K562 (cell line): ENCODE measurements around the gene MED15. TPM values are rescaled to one million over a fixed set of nuclear protein-coding genes. Genes with fewer than 3 reads are reported as not detected.

Experiments
- ATAC-seq: fragments of 200-7000 bp; cut with Tn5 transposase; 3 replicates; pipeline ENCODE4 v1.9.1; 2020; ENCODE audit warnings: moderate library complexity
- BruUV-seq: library from RNA; stranded (reverse); fragments of 400-500 nt; replicated peaks from 2 replicates; lab custom pipeline; 2021; lab: Mats Ljungman, UMichigan
- CTCF ChIA-PET: fragments of 300-600 bp; formaldehyde crosslinking; extraction: SDS; loops from one replicate; lab custom pipeline; 2021; ENCODE audit warnings: low intra/inter-chr PET ratio; lab: Yijun Ruan, JAX
- POLR2A ChIA-PET: fragments of 300-600, 350-650 bp; sonication (Branson Sonifier 250); formaldehyde crosslinking; extraction: SDS; loops from one replicate; lab custom pipeline; 2021; ENCODE audit warnings: antibody characterized with exemption, inconsistent platforms; lab: Yijun Ruan, JAX
- DNase-seq, 4 experiments: peaks; one replicate each; pipeline versions ENCODE4 v3.0.0 to v3.0.0-alpha.2; 2011 to 2018; ENCODE audit warnings: low spot score in 3 of 4, mixed read lengths in 3 of 4; ENCODE audit errors: extremely low read depth in 1 of 4
- FAIRE-seq: peaks from 2 replicates; lab custom pipeline; 2011; peaks lifted over from hg19 to GRCh38; lab: Jason Lieb, UNC
- H2AFZ ChIP-seq: 2 replicates; pipeline ENCODE4 v1.6.0; 2011; ENCODE audit warnings: low read depth, low read length, control low read depth, inconsistent platforms
- H3K27ac ChIP-seq: fragments of 200-600 bp; 3 replicates; pipeline ENCODE4 v1.8.0; 2011; ENCODE audit warnings: low read depth, mild to moderate bottlenecking, control low read depth, inconsistent platforms, low read length, moderate library complexity, mixed read lengths; ENCODE audit errors: extremely low read depth
- H3K27me3 ChIP-seq, 2 experiments: fragments of 300-600 bp in 1 of 2; 2 replicates in 1 of 2; 3 replicates in 1 of 2; pipeline versions ENCODE4 v1.6.0 to v1.8.0; 2011; ENCODE audit warnings: inconsistent platforms in 2 of 2, low read length in 2 of 2, mild to moderate bottlenecking in 1 of 2, mixed read lengths in 1 of 2, moderate library complexity in 1 of 2; ENCODE audit not compliant: control insufficient read depth in 2 of 2, insufficient read depth in 2 of 2
- H3K36me3 ChIP-seq: fragments of 300-600 bp; 3 replicates; pipeline ENCODE4 v1.8.0; 2011; ENCODE audit warnings: mild to moderate bottlenecking, low read length, inconsistent platforms; ENCODE audit not compliant: control insufficient read depth, insufficient read depth
- H3K4me1 ChIP-seq, 2 experiments: fragments of 200-600 bp in 1 of 2; replicated peaks in 1 of 2; 2 replicates in 1 of 2; 3 replicates in 1 of 2; pipeline versions ENCODE4 v1.5.1 to v1.8.0; 2011; ENCODE audit warnings: inconsistent platforms in 2 of 2, low read length in 2 of 2, mild to moderate bottlenecking in 1 of 2, mixed read lengths in 1 of 2, moderate library complexity in 1 of 2; ENCODE audit not compliant: control insufficient read depth in 2 of 2, insufficient read depth in 2 of 2
- H3K4me2 ChIP-seq: 2 replicates; pipeline ENCODE4 v1.6.1; 2011; ENCODE audit warnings: low read length, control low read depth, inconsistent platforms, mixed read lengths; ENCODE audit not compliant: insufficient read depth
- H3K4me3 ChIP-seq: fragments of 200-600 bp; sonication (generic), shearing (Covaris generic); 2 replicates; pipeline ENCODE4 v1.5.1; 2016; ENCODE audit warnings: control low read depth, inconsistent platforms
- H3K79me2 ChIP-seq: fragments of 200-600 bp; 3 replicates; pipeline ENCODE4 v1.8.0; 2011; ENCODE audit warnings: low read length, inconsistent platforms; ENCODE audit not compliant: control insufficient read depth, insufficient read depth
- H3K9ac ChIP-seq, 2 experiments: 2 replicates each; pipeline versions ENCODE4 v1.6.0 to v1.6.1; 2011; ENCODE audit warnings: low read depth in 2 of 2, low read length in 2 of 2, control low read depth in 1 of 2, inconsistent platforms in 1 of 2, mild to moderate bottlenecking in 1 of 2, mixed read lengths in 1 of 2; ENCODE audit not compliant: insufficient read depth in 1 of 2
- H3K9me1 ChIP-seq: one replicate; pipeline ENCODE4 v1.6.0; 2011; ENCODE audit warnings: inconsistent platforms, mild to moderate bottlenecking, low read length, moderate library complexity; ENCODE audit not compliant: control insufficient read depth, insufficient read depth
- H3K9me3 ChIP-seq: replicated peaks from 2 replicates; pipeline ENCODE4 v1.5.1; 2011; ENCODE audit warnings: low read depth, low read length, inconsistent platforms; ENCODE audit not compliant: control insufficient read depth, insufficient read depth
- H4K20me1 ChIP-seq: replicated peaks from 2 replicates; pipeline ENCODE4 v1.6.1; 2011; ENCODE audit warnings: low read length, inconsistent platforms, mixed read lengths; ENCODE audit not compliant: control insufficient read depth, insufficient read depth
- E2F3 ChIP-seq: fragments of 250-450 bp; sonication (Bioruptor Pico); IDR thresholded peaks from 2 replicates; pipeline ENCODE4 v1.4.0; 2020; ENCODE audit warnings: mild to moderate bottlenecking
- ELF2 ChIP-seq: fragments of 250-450 bp; sonication (Bioruptor Pico); IDR thresholded peaks from 2 replicates; pipeline ENCODE4 v1.5.0; 2021; ENCODE audit warnings: mild to moderate bottlenecking
- NR4A1 ChIP-seq, 2 experiments: fragments of 250-450 bp in 1 of 2; fragments of 450-650 bp in 1 of 2; sonication (Bioruptor Pico) in 1 of 2; IDR thresholded peaks; 2 replicates each; pipeline versions ENCODE4 v1.4.0 to v1.6.1; 2016 to 2020; ENCODE audit warnings: mild to moderate bottlenecking in 2 of 2, missing compliant biosample characterization in 1 of 2, missing genetic modification characterization in 1 of 2, moderate library complexity in 1 of 2
- TAF15 ChIP-seq: fragments of 200-400 bp; formaldehyde crosslinking; IDR thresholded peaks from 2 replicates; pipeline ENCODE4 v1.6.1; 2017; ENCODE audit warnings: mild to moderate bottlenecking, low read depth, low read length, moderate library complexity
- ZNF766 ChIP-seq: fragments of 200-800 bp; sonication (Bioruptor generic); conservative IDR thresholded peaks from 2 replicates; pipeline ENCODE4 v1.6.1; 2016; ENCODE audit warnings: missing genetic modification characterization, missing compliant biosample characterization
- WGBS: fragments of 100-300 bp; shearing (Covaris generic); methylation state at CpG from one replicate; pipeline ENCODE4 v1.1.6; 2016; ENCODE audit warnings: low coverage, mixed read lengths; ENCODE audit not compliant: insufficient coverage; ENCODE audit errors: missing lambda C conversion rate; 5-methylcytosine and 5-hydroxymethylcytosine counted together
- in situ Hi-C: fragments of 300-500 bp; cut with MboI; formaldehyde crosslinking; loops from 4 replicates; pipeline ENCODE4 v1.15.0; 2018; ENCODE audit warnings: inconsistent platforms, mixed read lengths
- intact Hi-C: fragments of 100-400 bp; cut with micrococcal nuclease; formaldehyde crosslinking; loops from 2 replicates; pipeline ENCODE4 v1.14.2; 2022
- polyA plus RNA-seq, 8 experiments: library from polyadenylated mRNA; depleted of rRNA in 4 of 8; stranded (reverse) in 5 of 8; unstranded in 3 of 8; fragments of >200 nt; fragmentation: Nextera tagmentation in 2 of 8; fragmentation: Illumina TruSeq in 1 of 8; extraction: Ambion mirVana in 2 of 8; extraction: Trizol in 1 of 8; gene quantifications; 2 replicates each; pipeline versions ENCODE4 v1.2.1 to v1.2.3, GENCODE V29; 2011 to 2014; ENCODE audit warnings: inconsistent platforms in 1 of 8, missing spikeins in 1 of 8
- total RNA-seq, 7 experiments: library from RNA; depleted of rRNA in 6 of 7; stranded (reverse); fragments of >200 nt in 6 of 7; fragmentation: Illumina TruSeq in 2 of 7; extraction: Trizol in 2 of 7; gene quantifications; 2 replicates each; pipeline versions ENCODE4 v1.2.1 to v1.2.3, GENCODE V29; 2011 to 2021; ENCODE audit warnings: low replicate concordance in 1 of 7
- TF ChIP-seq, protein P1 (sequence below), 3 experiments: IDR thresholded peaks in 2 of 3; conservative IDR thresholded peaks in 1 of 3; 2 replicates each; pipeline ENCODE4 v1.5.1; 2011 to 2012; ENCODE audit warnings: low read length in 3 of 3, mild to moderate bottlenecking in 3 of 3, control low read depth in 2 of 3, improper control_type of control experiment in 1 of 3, inconsistent platforms in 1 of 3, low read depth in 1 of 3, mixed read lengths in 1 of 3, moderate library complexity in 1 of 3; ENCODE audit not compliant: insufficient read depth in 2 of 3
- TF ChIP-seq, protein P2 (sequence below): fragments of 250-450 bp; sonication (Bioruptor Pico); IDR thresholded peaks from 2 replicates; pipeline ENCODE4 v1.4.0; 2020; ENCODE audit warnings: borderline replicate concordance

MED15 gene
- total and polyA plus RNA-seq, 9 of the 15 experiments (the other 6 are each of a cell fraction or from before 2014, with no cell fraction given) = 4.0 to 271 (median 60.1) TPM

DNA sequence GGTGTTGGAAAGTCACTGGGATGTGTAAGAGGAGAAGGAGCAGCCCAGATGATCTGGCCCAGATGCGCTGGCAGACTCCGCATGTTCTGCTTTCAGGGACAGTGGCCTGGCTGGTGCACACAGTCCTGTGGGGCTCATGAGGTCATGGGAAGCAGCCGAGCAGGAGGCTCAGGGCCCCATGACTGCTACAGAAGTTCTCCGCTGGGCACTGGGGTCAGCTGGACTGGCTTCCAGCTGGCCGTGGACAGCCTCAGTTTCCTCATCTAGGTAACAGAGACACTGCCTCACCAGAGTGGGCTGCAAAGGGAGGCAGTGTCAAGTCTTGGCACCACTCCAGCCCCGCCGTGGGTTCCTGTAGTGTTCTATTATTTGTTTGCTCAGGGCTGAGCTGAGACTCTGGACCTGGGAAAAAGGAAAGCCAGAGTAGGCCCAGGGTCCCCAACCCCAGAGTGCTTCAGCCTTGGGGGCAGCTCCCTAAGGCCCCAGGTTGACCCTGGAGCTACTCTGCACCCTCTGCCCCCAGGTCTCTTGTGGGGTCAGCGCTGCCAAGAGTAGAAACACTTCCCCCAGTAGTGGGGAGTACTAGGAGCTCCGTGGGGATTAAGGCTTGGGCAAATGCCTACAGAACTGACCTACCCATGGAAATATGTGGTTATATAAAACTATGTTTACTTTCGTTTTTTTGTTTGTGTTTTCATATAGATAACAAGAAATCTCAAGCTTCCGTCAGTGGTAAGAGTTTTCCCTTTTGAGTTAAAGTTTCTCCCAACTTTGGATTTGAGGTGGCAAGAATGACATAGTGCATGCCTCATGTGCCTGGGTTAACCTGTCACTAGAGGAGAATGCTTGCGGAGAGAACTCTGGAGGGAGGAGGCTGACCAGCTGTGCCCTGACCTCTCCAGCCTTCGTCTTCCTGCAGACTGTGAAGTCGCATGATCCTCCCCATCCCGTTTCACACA, 45.3 kb downstream of the MED15 start:
- peak overlapping the region in 1 of 2 experiments; percentile 56; a peak in 2 of 4 replicates for H3K9ac ChIP-seq
- CTCF ChIA-PET = interaction anchor here (1.1 kb wide), 1 partner anchor 12 kb away, joined by 3 read pairs; no protein-coding TSS in a partner anchor
- in situ Hi-C loops (no loop called here), intact Hi-C loops (no loop called here)
- WGBS = 83% methylated on average over 15 of the region's 15 CpGs
- POLR2A ChIA-PET = interaction anchor here (0.6 to 68.9 kb wide), 9 partner anchors 8 to 315 kb away, joined by 3 to 1693 read pairs (median 5); partner anchors contain the start of gene MED15
- no peak overlapping the region for H3K27ac ChIP-seq
- no TSS peak for BruUV-seq
- DNase-seq = no peak
- no peaks in the 10 kb centered on the region for H3K9me3 ChIP-seq
- H3K4me1 ChIP-seq = peaks cover 28 to 42% of the 10 kb centered on the region in 2 experiments
- no peak overlapping the region for H3K4me3 ChIP-seq
- H4K20me1 ChIP-seq = peaks cover 53% of the 10 kb centered on the region
- peaks cover 45% of the 10 kb centered on the region for H3K79me2 ChIP-seq
- H3K9me1 ChIP-seq = peaks cover 27% of the 10 kb centered on the region
- FAIRE-seq = no peak
- ATAC-seq = no peak
- no peak overlapping the region for H3K4me2 ChIP-seq
- no peaks in the 10 kb centered on the region for H3K27me3 ChIP-seq
- H3K36me3 ChIP-seq = peaks cover 90% of the 10 kb centered on the region
- no peak overlapping the region for H2AFZ ChIP-seq
- TF ChIP-seq, protein P1, sequence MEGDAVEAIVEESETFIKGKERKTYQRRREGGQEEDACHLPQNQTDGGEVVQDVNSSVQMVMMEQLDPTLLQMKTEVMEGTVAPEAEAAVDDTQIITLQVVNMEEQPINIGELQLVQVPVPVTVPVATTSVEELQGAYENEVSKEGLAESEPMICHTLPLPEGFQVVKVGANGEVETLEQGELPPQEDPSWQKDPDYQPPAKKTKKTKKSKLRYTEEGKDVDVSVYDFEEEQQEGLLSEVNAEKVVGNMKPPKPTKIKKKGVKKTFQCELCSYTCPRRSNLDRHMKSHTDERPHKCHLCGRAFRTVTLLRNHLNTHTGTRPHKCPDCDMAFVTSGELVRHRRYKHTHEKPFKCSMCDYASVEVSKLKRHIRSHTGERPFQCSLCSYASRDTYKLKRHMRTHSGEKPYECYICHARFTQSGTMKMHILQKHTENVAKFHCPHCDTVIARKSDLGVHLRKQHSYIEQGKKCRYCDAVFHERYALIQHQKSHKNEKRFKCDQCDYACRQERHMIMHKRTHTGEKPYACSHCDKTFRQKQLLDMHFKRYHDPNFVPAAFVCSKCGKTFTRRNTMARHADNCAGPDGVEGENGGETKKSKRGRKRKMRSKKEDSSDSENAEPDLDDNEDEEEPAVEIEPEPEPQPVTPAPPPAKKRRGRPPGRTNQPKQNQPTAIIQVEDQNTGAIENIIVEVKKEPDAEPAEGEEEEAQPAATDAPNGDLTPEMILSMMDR (IDR thresholded peaks at IDR 0.05 in 2 of 3, conservative IDR thresholded peaks at IDR 0.05 in 1 of 3; ENCODE audit: insufficient read depth in 2 of 3, low read depth in 1 of 3, low read length in 3 of 3) = peak in 1 of 3 experiments; percentile 3; a peak in 1 of 6 replicates
- TF ChIP-seq TAF15 (peak; percentile 35; the same call in 1 of the 2 replicates), ZNF766 (CRISPR knock-in tag) (no peak), NR4A1 (CRISPR knock-in tag; IDR thresholded peaks at IDR 0.05) (0 out of 2 replicates have a peak, but pooled peaks have one; percentile 18), NR4A1 (tag; IDR thresholded peaks at IDR 0.05) (no peak), E2F3 (CRISPR knock-in tag) (0 out of 2 replicates have a peak, but pooled peaks have one; percentile 31), ELF2 (CRISPR knock-in tag) (peak; percentile 21; the same call in 1 of the 2 replicates)
- TF ChIP-seq, protein P2, sequence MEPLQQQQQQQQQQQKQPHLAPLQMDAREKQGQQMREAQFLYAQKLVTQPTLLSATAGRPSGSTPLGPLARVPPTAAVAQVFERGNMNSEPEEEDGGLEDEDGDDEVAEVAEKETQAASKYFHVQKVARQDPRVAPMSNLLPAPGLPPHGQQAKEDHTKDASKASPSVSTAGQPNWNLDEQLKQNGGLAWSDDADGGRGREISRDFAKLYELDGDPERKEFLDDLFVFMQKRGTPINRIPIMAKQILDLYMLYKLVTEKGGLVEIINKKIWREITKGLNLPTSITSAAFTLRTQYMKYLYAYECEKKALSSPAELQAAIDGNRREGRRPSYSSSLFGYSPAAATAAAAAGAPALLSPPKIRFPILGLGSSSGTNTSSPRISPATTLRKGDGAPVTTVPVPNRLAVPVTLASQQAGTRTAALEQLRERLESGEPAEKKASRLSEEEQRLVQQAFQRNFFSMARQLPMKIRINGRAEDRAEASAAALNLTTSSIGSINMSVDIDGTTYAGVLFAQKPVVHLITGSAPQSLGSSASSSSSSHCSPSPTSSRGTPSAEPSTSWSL (CRISPR knock-in tag) = 0 out of 2 replicates have a peak, but pooled peaks have one; percentile 11
